DND-41 (cell line): Measurements from ENCODE around the gene RGS3.

Experiments
- EZH2 ChIP-seq: IDR thresholded peaks from 3 replicates; pipeline ENCODE4 v1.6.1; 2012; ENCODE audit warnings: borderline replicate concordance, low read depth, mild to moderate bottlenecking, moderate library complexity, low read length, inconsistent platforms; ENCODE audit not compliant: severe bottlenecking
- TF ChIP-seq, protein P1 (sequence below): IDR thresholded peaks from 2 replicates; pipeline ENCODE4 v1.5.1; 2012; ENCODE audit warnings: borderline replicate concordance, low read length, moderate library complexity, mild to moderate bottlenecking; ENCODE audit not compliant: poor library complexity, severe bottlenecking; ENCODE audit errors: extremely low read depth

- no peak for TF ChIP-seq EZH2
- TF ChIP-seq, protein P1, sequence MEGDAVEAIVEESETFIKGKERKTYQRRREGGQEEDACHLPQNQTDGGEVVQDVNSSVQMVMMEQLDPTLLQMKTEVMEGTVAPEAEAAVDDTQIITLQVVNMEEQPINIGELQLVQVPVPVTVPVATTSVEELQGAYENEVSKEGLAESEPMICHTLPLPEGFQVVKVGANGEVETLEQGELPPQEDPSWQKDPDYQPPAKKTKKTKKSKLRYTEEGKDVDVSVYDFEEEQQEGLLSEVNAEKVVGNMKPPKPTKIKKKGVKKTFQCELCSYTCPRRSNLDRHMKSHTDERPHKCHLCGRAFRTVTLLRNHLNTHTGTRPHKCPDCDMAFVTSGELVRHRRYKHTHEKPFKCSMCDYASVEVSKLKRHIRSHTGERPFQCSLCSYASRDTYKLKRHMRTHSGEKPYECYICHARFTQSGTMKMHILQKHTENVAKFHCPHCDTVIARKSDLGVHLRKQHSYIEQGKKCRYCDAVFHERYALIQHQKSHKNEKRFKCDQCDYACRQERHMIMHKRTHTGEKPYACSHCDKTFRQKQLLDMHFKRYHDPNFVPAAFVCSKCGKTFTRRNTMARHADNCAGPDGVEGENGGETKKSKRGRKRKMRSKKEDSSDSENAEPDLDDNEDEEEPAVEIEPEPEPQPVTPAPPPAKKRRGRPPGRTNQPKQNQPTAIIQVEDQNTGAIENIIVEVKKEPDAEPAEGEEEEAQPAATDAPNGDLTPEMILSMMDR, result no peak
Measured at GRCh38 chr9:113481176-113481787, 17.8 kb downstream of the RGS3 start.
